Osteocyte (in vitro differentiated cells): ENCODE results near the gene GALP. TPM values are rescaled to one million over a fixed set of nuclear protein-coding genes. Genes with fewer than 3 reads are reported as not detected.

ENCODE experiments used
- DNase-seq: peaks from one replicate; pipeline ENCODE4 v3.0.0; 2021; ENCODE audit warnings: mixed read lengths; ENCODE audit not compliant: unreplicated experiment; ENCODE audit errors: extremely low spot score
- H3K27ac Mint-ChIP-seq: one replicate; pipeline ENCODE4 v1.8.0; 2021; ENCODE audit warnings: mild to moderate bottlenecking, mixed read lengths; ENCODE audit not compliant: unreplicated experiment
- H3K27me3 Mint-ChIP-seq: one replicate; pipeline ENCODE4 v1.8.0; 2021; ENCODE audit warnings: mixed read lengths; ENCODE audit not compliant: unreplicated experiment
- H3K36me3 Mint-ChIP-seq: one replicate; pipeline ENCODE4 v1.8.0; 2021; ENCODE audit warnings: mixed read lengths; ENCODE audit not compliant: unreplicated experiment
- H3K4me1 Mint-ChIP-seq: one replicate; pipeline ENCODE4 v1.8.0; 2021; ENCODE audit warnings: mixed read lengths; ENCODE audit not compliant: unreplicated experiment
- H3K4me3 Mint-ChIP-seq: one replicate; pipeline ENCODE4 v1.8.0; 2021; ENCODE audit warnings: mild to moderate bottlenecking, moderate library complexity, mixed read lengths; ENCODE audit not compliant: unreplicated experiment
- H3K9me3 Mint-ChIP-seq: one replicate; pipeline ENCODE4 v1.8.0; 2021; ENCODE audit warnings: mixed read lengths; ENCODE audit not compliant: unreplicated experiment
- CTCF ChIP-seq: fragments of 200-600 bp; sonication (generic); IDR thresholded peaks from 2 replicates; pipeline ENCODE4 v1.5.0; 2021; ENCODE audit warnings: antibody characterized with exemption, mild to moderate bottlenecking, moderate library complexity
- total RNA-seq: library from RNA; stranded (reverse); gene quantifications from 2 replicates; pipeline ENCODE4 v1.2.1, GENCODE V29; 2021

The GALP gene
- total RNA-seq, 1 donor from 2014 or later: not detected

DNA sequence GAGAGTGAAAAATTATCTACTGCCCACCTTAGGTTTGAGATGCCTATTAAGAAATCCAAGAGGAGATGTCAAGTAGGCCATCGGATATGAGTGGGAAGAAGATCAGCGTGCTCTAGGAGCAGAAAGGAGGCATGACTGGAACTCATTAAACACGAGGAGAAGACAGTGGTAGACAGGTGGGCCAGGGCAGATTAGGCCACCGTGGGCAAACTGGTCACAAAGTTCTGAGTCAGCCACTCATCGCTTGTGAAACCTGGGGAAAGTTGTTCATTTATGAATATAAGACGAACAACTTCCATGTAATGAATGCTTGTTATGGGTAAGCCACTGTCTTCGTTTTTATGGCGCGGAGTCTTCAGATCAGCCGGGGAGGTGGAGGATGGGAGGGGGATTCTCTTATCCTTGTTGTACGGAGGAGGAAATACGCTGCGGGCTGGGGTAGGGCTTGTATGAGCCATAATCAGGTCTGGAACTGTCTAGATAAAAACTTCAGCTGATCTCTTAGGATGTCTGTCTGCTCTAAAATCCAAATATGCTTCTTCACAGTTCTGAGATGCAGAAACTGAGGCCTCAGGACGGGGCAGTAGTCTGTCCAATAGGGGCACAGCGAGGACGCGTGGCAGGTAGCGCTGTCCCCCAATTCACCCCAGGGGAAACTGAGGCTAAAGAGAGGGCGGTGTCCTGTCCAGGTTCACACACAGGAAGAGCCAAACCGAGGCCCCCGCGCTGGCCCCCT, 35.8 kb upstream of the GALP start:
- Mint-ChIP-seq H3K27ac (peak overlapping the region; percentile 97), H3K9me3 (no peaks in the 10 kb centered on the region), H3K27me3 (no peaks in the 10 kb centered on the region), H3K4me3 (peak overlapping the region; percentile 86), H3K4me1 (peaks cover 23% of the 10 kb centered on the region), H3K36me3 (peaks cover 2% of the 10 kb centered on the region)
- DNase-seq: no peak
- no peak for TF ChIP-seq CTCF

- no peaks in the 10 kb centered on the region for H3K27me3 Mint-ChIP-seq
- peak; percentile 100 for DNase-seq
- no peak for TF ChIP-seq CTCF
- peaks cover 23% of the 10 kb centered on the region for H3K4me1 Mint-ChIP-seq
- no peaks in the 10 kb centered on the region for H3K9me3 Mint-ChIP-seq
- peak within 1 kb of the TSS; percentile 97 for H3K27ac Mint-ChIP-seq
- H3K4me3 Mint-ChIP-seq: peak within 1 kb of the TSS; percentile 86
- peaks cover 2% of the 10 kb centered on the region for H3K36me3 Mint-ChIP-seq
Observed at GRCh38 chr19:56140583-56141416, 35.0 kb upstream of the GALP start, which contains the start of gene ZNF444. TSS of gene ZNF444 (plus strand) at chr19:56141287. CDS start at chr19:56146912, 5,625 bp downstream.

DNA sequence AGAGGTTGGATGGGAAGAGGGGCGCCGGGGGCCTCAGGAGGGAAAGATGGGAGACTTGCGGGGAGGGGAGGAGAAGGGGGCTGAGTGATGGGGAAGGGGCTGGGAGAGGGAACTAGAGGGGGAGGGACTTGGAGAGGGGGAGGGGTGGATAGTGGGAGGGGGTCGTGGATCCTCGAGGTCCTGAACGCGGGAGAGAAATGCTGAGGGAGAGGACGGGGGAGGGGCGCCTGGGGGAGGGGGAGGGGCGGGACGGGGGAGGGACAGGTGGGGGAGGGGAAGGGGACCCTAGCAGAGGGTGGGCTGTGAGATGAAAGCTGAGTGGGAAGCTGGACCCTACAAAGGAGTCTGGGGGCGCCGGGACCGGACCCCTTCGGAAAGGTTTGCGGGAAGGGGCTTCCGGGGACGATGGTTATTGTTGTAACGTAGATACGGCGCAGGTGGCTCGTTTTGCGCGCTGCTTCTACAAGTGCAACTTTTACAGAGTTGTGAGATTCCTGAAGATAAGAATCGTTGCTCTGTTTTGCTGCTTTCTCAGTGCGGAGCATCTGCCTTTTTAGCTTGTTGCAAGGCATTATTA, 34.3 kb upstream of the GALP start:
- Mint-ChIP-seq H3K27ac (peak overlapping the region; percentile 97), H3K4me1 (peaks cover 23% of the 10 kb centered on the region), H3K9me3 (no peaks in the 10 kb centered on the region), H3K27me3 (no peaks in the 10 kb centered on the region), H3K4me3 (peak overlapping the region; percentile 86), H3K36me3 (peaks cover 2% of the 10 kb centered on the region)
- TF ChIP-seq CTCF: no peak
- no peak for DNase-seq

GRCh38 chr19:56142087-56142787, 33.6 kb upstream of the GALP start:
- DNase-seq: no peak
- H3K27me3 Mint-ChIP-seq: no peaks in the 10 kb centered on the region
- peak overlapping the region; percentile 65 for H3K27ac Mint-ChIP-seq
- peaks cover 2% of the 10 kb centered on the region for H3K36me3 Mint-ChIP-seq
- no peaks in the 10 kb centered on the region for H3K9me3 Mint-ChIP-seq
- peaks cover 23% of the 10 kb centered on the region for H3K4me1 Mint-ChIP-seq
- no peak for TF ChIP-seq CTCF
- H3K4me3 Mint-ChIP-seq: peak overlapping the region; percentile 75
